GM21381 (cell line): ENCODE data around the gene SPINDOC.
A peak's percentile ranks its signal among the peaks of the same experiment; 100 is the strongest.
"Not testable (repeated sequence)": the region's sequence is repeated elsewhere in the genome, so short reads cannot be mapped to it uniquely, and the experiment has no call there.

ENCODE experiments used
- ATAC-seq: cut with Tn5 transposase; IDR thresholded peaks from one replicate; pipeline ENCODE4 v1.9.1; 2021; ENCODE audit warnings: mild to moderate bottlenecking, moderate library complexity; ENCODE audit not compliant: unreplicated experiment

SPINDOC gene

GRCh38 chr11:63783925-63784592 lies 29.2 kb upstream of the SPINDOC start:
- ATAC-seq: no peak

GRCh38 chr11:63785823-63786222 lies 27.4 kb upstream of the SPINDOC start:
- ATAC-seq: no peak

GRCh38 chr11:63791495-63792167 lies 21.6 kb upstream of the SPINDOC start:
- no peak for ATAC-seq

- ATAC-seq: no peak
Observed at GRCh38 chr11:63793161-63793560, 20.1 kb upstream of the SPINDOC start.

- no peak for ATAC-seq
Observed at GRCh38 chr11:63795066-63795465, 18.2 kb upstream of the SPINDOC start.

GRCh38 chr11:63800921-63801320 lies 12.3 kb upstream of the SPINDOC start:
- no peak for ATAC-seq

- no peak for ATAC-seq
Observed at GRCh38 chr11:63802637-63803414, 10.4 kb upstream of the SPINDOC start.

- ATAC-seq: no peak
Observed at GRCh38 chr11:63804259-63804658, 9.0 kb upstream of the SPINDOC start.

- no peak for ATAC-seq
Observed at GRCh38 chr11:63805844-63806415, 7.3 kb upstream of the SPINDOC start.

- not testable (repeated sequence) for ATAC-seq
Observed at GRCh38 chr11:63810383-63810782, 2.9 kb upstream of the SPINDOC start.

GRCh38 chr11:63811522-63811921 lies 1.7 kb upstream of the SPINDOC start:
- no peak for ATAC-seq

- ATAC-seq: peak; percentile 38
Observed at GRCh38 chr11:63813563-63814382, 517 bp downstream of the SPINDOC start.

GRCh38 chr11:63814383-63814736 lies 1.1 kb downstream of the SPINDOC start:
- no peak for ATAC-seq

- no peak for ATAC-seq
Observed at GRCh38 chr11:63816166-63816565, 2.9 kb downstream of the SPINDOC start.

GRCh38 chr11:63816732-63817131 lies 3.5 kb downstream of the SPINDOC start:
- ATAC-seq: no peak

GRCh38 chr11:63817758-63818498 lies 4.7 kb downstream of the SPINDOC start:
- no peak for ATAC-seq

GRCh38 chr11:63818609-63819008 lies 5.4 kb downstream of the SPINDOC start:
- ATAC-seq: no peak

- no peak for ATAC-seq
Observed at GRCh38 chr11:63821411-63821810, 8.2 kb downstream of the SPINDOC start.

GRCh38 chr11:63826471-63827190 lies 13.4 kb downstream of the SPINDOC start:
- ATAC-seq: no peak
